ENCODE results near the gene RBM39. TPM values are rescaled to one million over a fixed set of nuclear protein-coding genes. Genes with fewer than 3 reads are reported as not detected.
A peak's percentile ranks its signal among the peaks of the same experiment; 100 is the strongest.

RBM39 gene
- total and polyA plus RNA-seq, 2 of the 13 experiments (the other 11 are each of a cell fraction or from before 2014, with no cell fraction given) = 788 to 920 TPM

GRCh38 chr20:35699127-35699956 is 42.7 kb downstream of the RBM39 start, which contains the start of the genes NFS1 and ROMO1 (continued):
- TF ChIP-seq UBTF (CRISPR knock-in tag; IDR thresholded peaks at IDR 0.05) (peak; percentile 100), ZNF552 (CRISPR knock-in tag; IDR thresholded peaks at IDR 0.05; ENCODE audit: borderline replicate concordance) (peak; percentile 91), TCF7 (IDR thresholded peaks at IDR 0.05; ENCODE audit: low read depth) (no peak), ZNF567 (CRISPR knock-in tag; IDR thresholded peaks at IDR 0.05; ENCODE audit: borderline replicate concordance) (peak; percentile 99; the same call in 1 of the 2 replicates), STAT6 (CRISPR knock-in tag; IDR thresholded peaks at IDR 0.05; ENCODE audit: borderline replicate concordance) (peak; percentile 98), ZNF614 (CRISPR knock-in tag; IDR thresholded peaks at IDR 0.05; ENCODE audit: borderline replicate concordance) (peak; percentile 92; the same call in 1 of the 2 replicates), ZSCAN25 (CRISPR knock-in tag; IDR thresholded peaks at IDR 0.05) (peak; percentile 88), SALL2 (CRISPR knock-in tag; IDR thresholded peaks at IDR 0.05) (peak; percentile 98), BCL3 (CRISPR knock-in tag; IDR thresholded peaks at IDR 0.05) (peak; percentile 97; the same call in 1 of the 2 replicates), GZF1 (CRISPR knock-in tag; IDR thresholded peaks at IDR 0.05) (peak; percentile 39; the same call in 1 of the 2 replicates), THRA (CRISPR knock-in tag; IDR thresholded peaks at IDR 0.05; ENCODE audit: borderline replicate concordance) (peak; percentile 93), KLF12 (CRISPR knock-in tag; IDR thresholded peaks at IDR 0.05; ENCODE audit: borderline replicate concordance) (peak; percentile 93), ZBTB39 (CRISPR knock-in tag; IDR thresholded peaks at IDR 0.05) (peak; percentile 63; the same call in 1 of the 2 replicates), HNF4A (CRISPR knock-in tag; IDR thresholded peaks at IDR 0.05) (no peak; the same call in 1 of the 2 replicates), RBM39 (IDR thresholded peaks at IDR 0.05; ENCODE audit: low read depth, low read length, poor library complexity, severe bottlenecking) (peak; percentile 98), TP53 (CRISPR knock-in tag; conservative IDR thresholded peaks at IDR 0.05) (peak; percentile 91)
